Measurements from ENCODE around the gene DFFB. TPM values are rescaled to one million over a fixed set of nuclear protein-coding genes. Genes with fewer than 3 reads are reported as not detected.

Gene DFFB
- total and polyA plus RNA-seq, 2 donors (not counting 3 experiments of a cell fraction or from before 2014, with no cell fraction given) = 11.7 to 11.8 TPM

- Histone ChIP-seq H3K4me1 (ENCODE audit: control insufficient read depth, extremely low read depth, insufficient read depth, low read length) (no peaks in the 10 kb centered on the region), H3K36me3 (ENCODE audit: control insufficient read depth in 2 of 2, extremely low read depth in 1 of 2, insufficient read depth in 2 of 2, low read length in 2 of 2) (peaks cover 0 to 14% of the 10 kb centered on the region in 2 experiments), H3K79me2 (ENCODE audit: control insufficient read depth, insufficient read depth, low read length) (no peaks in the 10 kb centered on the region), H3K9me1 (replicated peaks; ENCODE audit: control insufficient read depth, extremely low read depth, insufficient read depth, low read length) (no peaks in the 10 kb centered on the region), H3K27me3 (ENCODE audit: control insufficient read depth in 2 of 2, insufficient read depth in 2 of 2, low read length in 2 of 2) (no peaks in the 10 kb centered on the region), H3K4me3 (replicated peaks in 1 of 3; ENCODE audit: insufficient read depth in 1 of 3, low read depth in 1 of 3, low read length in 3 of 3) (no peak overlapping the region), H3K4me2 (ENCODE audit: insufficient read depth, low read length) (no peak overlapping the region), H4K20me1 (replicated peaks; ENCODE audit: control insufficient read depth, extremely low read depth, insufficient read depth, low read length) (no peaks in the 10 kb centered on the region), H3K27ac (ENCODE audit: insufficient read depth, low read depth, low read length) (no peak overlapping the region), H2AFZ (ENCODE audit: low read depth, low read length) (no peak overlapping the region), H3K9ac (replicated peaks; ENCODE audit: extremely low read depth, insufficient read depth, low read length) (no peak overlapping the region), H3K9me3 (replicated peaks; ENCODE audit: control insufficient read depth, insufficient read depth, low read length) (no peaks in the 10 kb centered on the region)
- BruUV-seq (replicated peaks) = no TSS peak
- POLR2A ChIA-PET = no interaction called here
- dilution Hi-C loops (cut with MboI; ENCODE audit: extremely low pct_ligation_motif_present, low sequenced_read_pairs) (no loop called here), intact Hi-C loops (cut with micrococcal nuclease) (no loop called here)
- CTCF ChIA-PET = no interaction called here
- TF ChIP-seq FOS (IDR thresholded peaks at IDR 0.05; ENCODE audit: borderline replicate concordance, insufficient read depth, low read length) = no peak
- TF ChIP-seq GATA2 (IDR thresholded peaks at IDR 0.05; ENCODE audit: insufficient read depth, insufficient read length, low read depth, low read length) = no peak
- no peak for TF ChIP-seq POLR2AphosphoS5 (IDR thresholded peaks at IDR 0.05; ENCODE audit: insufficient read depth, low read depth, low read length)
- TF ChIP-seq EZH2 (IDR thresholded peaks at IDR 0.05; ENCODE audit: borderline replicate concordance, low read depth, low read length, severe bottlenecking) = no peak
- TF ChIP-seq MAX (IDR thresholded peaks at IDR 0.05; ENCODE audit: insufficient read depth, insufficient read length) = no peak
- TF ChIP-seq JUN (IDR thresholded peaks at IDR 0.05; ENCODE audit: borderline replicate concordance, insufficient read depth, insufficient read length, low read depth) = no peak
- no peak for TF ChIP-seq CTCF (IDR thresholded peaks at IDR 0.05; ENCODE audit: extremely low read depth in 1 of 2, insufficient read depth in 1 of 2, low read depth in 1 of 2, low read length in 2 of 2)
- TF ChIP-seq POLR2A (IDR thresholded peaks at IDR 0.05; ENCODE audit: low read depth, low read length) = no peak
- no peak for TF ChIP-seq MYC (IDR thresholded peaks at IDR 0.05; ENCODE audit: low read depth, low read length)
- FAIRE-seq (no peak), DNase-seq (ENCODE audit: low read depth, low spot score) (no peak)
Observed at GRCh38 chr1:3871451-3871805, 14.2 kb downstream of the DFFB start.
